A673 (cell line): ENCODE data around the gene SPATA3. TPM values are rescaled to one million over a fixed set of nuclear protein-coding genes. Genes with fewer than 3 reads are reported as not detected.
"Not testable (repeated sequence)": the region's sequence is repeated elsewhere in the genome, so short reads cannot be mapped to it uniquely, and the experiment has no call there.

ENCODE experiments used
- BruUV-seq: library from RNA; stranded (reverse); fragments of 400-500 nt; replicated peaks from 2 replicates; lab custom pipeline; 2021; lab: Mats Ljungman, UMichigan
- CTCF ChIA-PET: fragments of 300-600 bp; sonication (Branson Sonifier 250); formaldehyde crosslinking; loops from one replicate; lab custom pipeline; 2022; ENCODE audit warnings: antibody characterized with exemption; lab: Charles Lee
- POLR2A ChIA-PET: fragments of 300-600 bp; sonication (Branson Sonifier 250); formaldehyde crosslinking; loops from one replicate; lab custom pipeline; 2022; ENCODE audit warnings: antibody characterized with exemption; ENCODE audit not compliant: low non-redundant PET; lab: Charles Lee
- DNase-seq: peaks from one replicate; pipeline ENCODE4 v3.0.0-alpha.2; 2015; ENCODE audit warnings: low spot score
- H3K27ac ChIP-seq: fragments of 200-600 bp; sonication (generic); 2 replicates; pipeline ENCODE4 v1.5.1; 2016; ENCODE audit warnings: mixed run types, low read depth, mild to moderate bottlenecking, mixed read lengths, antibody characterized with exemption, low read length; ENCODE audit not compliant: poor library complexity, severe bottlenecking
- H3K27me3 ChIP-seq: fragments of 200-600 bp; sonication (generic); replicated peaks from 2 replicates; pipeline ENCODE4 v1.6.1; 2017; ENCODE audit warnings: mixed run types, low read depth, mild to moderate bottlenecking, mixed read lengths, antibody characterized with exemption, low read length; ENCODE audit not compliant: insufficient read depth, poor library complexity
- H3K36me3 ChIP-seq: fragments of 200-600 bp; sonication (generic); 2 replicates; pipeline ENCODE4 v1.6.1; 2016; ENCODE audit warnings: mixed run types, mild to moderate bottlenecking, mixed read lengths, antibody characterized with exemption, low read length; ENCODE audit not compliant: insufficient read depth, poor library complexity, severe bottlenecking
- H3K4me1 ChIP-seq: fragments of 200-600 bp; sonication (generic); 2 replicates; pipeline ENCODE4 v1.6.1; 2017; ENCODE audit warnings: mixed run types, mild to moderate bottlenecking, mixed read lengths, antibody characterized with exemption, low read length; ENCODE audit not compliant: insufficient read depth, poor library complexity, severe bottlenecking
- H3K4me3 ChIP-seq: fragments of 200-600 bp; sonication (generic); 2 replicates; pipeline ENCODE4 v1.5.1; 2016; ENCODE audit warnings: low read depth, mixed run types, mild to moderate bottlenecking, mixed read lengths, low read length; ENCODE audit not compliant: poor library complexity, severe bottlenecking
- H3K9me3 ChIP-seq: fragments of 200-600 bp; sonication (generic); 2 replicates; pipeline ENCODE4 v1.6.1; 2016; ENCODE audit warnings: mixed run types, low read depth, mild to moderate bottlenecking, mixed read lengths, antibody characterized with exemption, low read length; ENCODE audit not compliant: poor library complexity, severe bottlenecking
- CTCF ChIP-seq: fragments of 300-800, 200-600 bp; sonication (generic); conservative IDR thresholded peaks from 2 replicates; pipeline ENCODE4 v1.5.1; 2017; ENCODE audit warnings: low read depth, mild to moderate bottlenecking, antibody characterized with exemption, low read length, moderate library complexity, mixed read lengths
- EZH2 ChIP-seq: fragments of 200-600 bp; sonication (generic); IDR thresholded peaks from 2 replicates; pipeline ENCODE4 v1.6.1; 2017; ENCODE audit warnings: borderline replicate concordance, low read depth, mild to moderate bottlenecking, mixed read lengths, antibody characterized with exemption, low read length; ENCODE audit not compliant: poor library complexity, severe bottlenecking
- intact Hi-C: fragments of 100-400 bp; cut with micrococcal nuclease; formaldehyde crosslinking; loops from one replicate; pipeline ENCODE4 v1.10.0; 2022; ENCODE audit not compliant: unreplicated experiment
- total RNA-seq: library from RNA; stranded (reverse); gene quantifications from 2 replicates; pipeline ENCODE4 v1.2.3, GENCODE V29; 2021

SPATA3 gene
- total RNA-seq, 1 experiment from 2014 or later: not detected

DNA sequence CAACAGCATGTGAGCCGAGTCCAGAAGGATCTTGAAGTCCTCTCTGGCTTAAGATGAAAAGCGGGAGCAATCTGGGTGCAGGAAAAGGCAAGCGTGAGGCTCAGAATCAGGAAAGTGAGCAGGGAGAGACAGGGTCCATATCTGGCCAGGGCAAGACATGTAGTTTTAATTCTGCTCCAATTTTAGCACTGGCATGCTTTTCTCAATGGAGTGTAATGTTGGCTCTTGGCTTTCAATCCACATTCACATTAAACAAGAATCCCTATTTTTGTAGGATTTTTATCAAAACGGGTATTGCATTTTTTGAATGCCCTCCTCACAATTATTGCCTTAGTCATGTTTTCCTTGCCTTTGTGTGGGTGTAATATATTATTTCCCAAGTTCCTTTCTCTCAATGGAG is 6.0 kb downstream of the SPATA3 start:
- H3K27me3 ChIP-seq: peaks cover 27% of the 10 kb centered on the region
- TF ChIP-seq CTCF (no peak), EZH2 (no peak)
- H3K27ac ChIP-seq: no peak overlapping the region
- DNase-seq: no peak
- CTCF ChIA-PET: no interaction called here
- no peaks in the 10 kb centered on the region for H3K9me3 ChIP-seq
- no peaks in the 10 kb centered on the region for H3K4me1 ChIP-seq
- no TSS peak for BruUV-seq
- intact Hi-C loops: no loop called here
- H3K4me3 ChIP-seq: no peak overlapping the region
- H3K36me3 ChIP-seq: no peaks in the 10 kb centered on the region
- POLR2A ChIA-PET: no interaction called here

DNA sequence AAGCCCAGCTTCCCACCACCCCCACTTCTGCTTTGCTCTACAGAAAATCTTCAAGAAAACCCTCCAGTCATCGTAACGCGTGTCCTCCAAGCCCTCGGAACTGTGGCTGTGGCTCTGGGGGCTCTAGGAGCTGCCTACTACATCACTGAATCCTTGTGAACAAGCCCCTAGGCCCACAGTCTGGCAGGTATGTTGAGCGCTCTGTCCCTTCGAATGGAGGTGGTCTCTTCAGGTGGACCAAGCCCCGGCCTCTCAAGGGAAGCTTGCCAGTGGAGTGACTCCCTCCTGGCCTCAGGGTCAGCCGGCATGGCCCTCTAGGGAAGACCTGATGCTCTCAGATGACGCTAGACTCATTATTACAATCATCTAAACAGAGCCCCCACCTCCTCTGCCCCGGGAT is 6.7 kb downstream of the SPATA3 start:
- no peak overlapping the region for H3K4me3 ChIP-seq
- intact Hi-C loops: no loop called here
- no peaks in the 10 kb centered on the region for H3K36me3 ChIP-seq
- ChIA-PET POLR2A (no interaction called here), CTCF (no interaction called here)
- peaks cover 27% of the 10 kb centered on the region for H3K27me3 ChIP-seq
- no peaks in the 10 kb centered on the region for H3K4me1 ChIP-seq
- TF ChIP-seq EZH2: no peak
- no peak for TF ChIP-seq CTCF
- BruUV-seq: no TSS peak
- H3K27ac ChIP-seq: no peak overlapping the region
- H3K9me3 ChIP-seq: no peaks in the 10 kb centered on the region
- no peak for DNase-seq

DNA sequence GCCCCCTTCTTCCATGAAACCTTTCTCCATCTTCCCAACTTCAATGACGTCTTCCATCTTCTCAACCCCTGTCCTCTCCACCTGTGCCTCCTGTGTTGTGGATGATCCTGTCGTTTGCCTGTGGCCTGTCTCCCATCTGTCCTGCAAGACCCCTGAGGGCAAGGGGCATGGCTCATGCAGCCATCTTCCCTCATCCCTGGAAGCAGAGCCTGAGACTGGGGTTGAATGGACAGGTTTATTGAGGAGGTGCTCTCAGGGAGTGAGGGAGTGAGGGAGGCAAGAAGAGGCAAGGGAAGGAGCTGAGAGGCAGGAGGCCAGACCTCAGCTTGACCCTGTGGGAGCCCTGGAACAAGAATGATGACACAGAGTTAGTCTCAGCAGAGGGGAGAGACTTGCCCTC is 7.3 kb downstream of the SPATA3 start:
- TF ChIP-seq CTCF (no peak), EZH2 (no peak)
- Histone ChIP-seq H3K27ac (no peak overlapping the region), H3K4me3 (no peak overlapping the region), H3K9me3 (no peaks in the 10 kb centered on the region), H3K4me1 (no peaks in the 10 kb centered on the region), H3K27me3 (peaks cover 27% of the 10 kb centered on the region), H3K36me3 (no peaks in the 10 kb centered on the region)
- POLR2A ChIA-PET: no interaction called here
- intact Hi-C loops: no loop called here
- CTCF ChIA-PET: no interaction called here
- BruUV-seq: no TSS peak
- DNase-seq: no peak

- intact Hi-C loops, H3K4me1 ChIP-seq, H3K4me3 ChIP-seq, BruUV-seq, H3K36me3 ChIP-seq, POLR2A ChIA-PET, H3K27ac ChIP-seq, H3K9me3 ChIP-seq, CTCF ChIA-PET, DNase-seq: not testable (repeated sequence)
- H3K27me3 ChIP-seq: peaks cover 15% of the 10 kb centered on the region
Measured at GRCh38 chr2:231004930-231005329, 9.0 kb downstream of the SPATA3 start.
